Measurements from ENCODE around the gene ARHGAP33. TPM values are rescaled to one million over a fixed set of nuclear protein-coding genes. Genes with fewer than 3 reads are reported as not detected.

ARHGAP33 gene
- total RNA-seq, 4 donors from 2014 or later = 3.3 to 11.2 (median 7.7) TPM

GRCh38 chr19:35755550-35756376, 19.6 kb upstream of the ARHGAP33 start:
- Histone ChIP-seq H3K36me3 (peaks cover 26 to 38% (median 31%) of the 10 kb centered on the region in 4 donors), H3K4me1 (peaks cover 31 to 70% (median 57%) of the 10 kb centered on the region in 4 donors), H3K27ac (replicated peaks in 1 of 4) (peak overlapping the region; percentile 93 to 99 (median 98)), H3K4me3 (peak overlapping the region; percentile 80 to 95 (median 89)), H3K27me3 (no peaks in the 10 kb centered on the region), H3K9me3 (no peaks in the 10 kb centered on the region)
- 7% methylated on average over 28 of the region's 74 CpGs for WGBS
- intact Hi-C loops (cut with DNase I) = no loop called here
- TF ChIP-seq POLR2A (IDR thresholded peaks at IDR 0.05; ENCODE audit: low read depth) (no peak), CTCF (IDR thresholded peaks at IDR 0.05) (no peak), POLR2AphosphoS5 (IDR thresholded peaks at IDR 0.05) (peak; percentile 81 to 85), EP300 (IDR thresholded peaks at IDR 0.05) (peak; percentile 72)
- DNase-seq (ENCODE audit: extremely low spot score) = peak; percentile 95

- H3K9me3 ChIP-seq = no peaks in the 10 kb centered on the region
- H3K36me3 ChIP-seq = peaks cover 26 to 45% (median 31%) of the 10 kb centered on the region in 4 donors
- WGBS = 3% methylated on average over 38 of the region's 52 CpGs
- no peak for DNase-seq (ENCODE audit: extremely low spot score)
- H3K27me3 ChIP-seq = no peaks in the 10 kb centered on the region
- peak within 1 kb of the TSS; percentile 80 to 95 (median 89) for H3K4me3 ChIP-seq
- H3K4me1 ChIP-seq = peaks cover 31 to 64% (median 56%) of the 10 kb centered on the region in 4 donors
- TF ChIP-seq POLR2AphosphoS5 (IDR thresholded peaks at IDR 0.05) (peak in 1 of 2 donors; percentile 90), POLR2A (IDR thresholded peaks at IDR 0.05; ENCODE audit: low read depth) (peak; percentile 66), CTCF (IDR thresholded peaks at IDR 0.05) (no peak), EP300 (IDR thresholded peaks at IDR 0.05) (no peak)
- intact Hi-C loops (cut with DNase I) = no loop called here
- peak within 1 kb of the TSS; percentile 93 to 99 (median 98) for H3K27ac ChIP-seq (replicated peaks in 1 of 4)
These were observed 18.8 kb upstream of the ARHGAP33 start, which contains the start of gene HSPB6 for GRCh38 chr19:35756377-35757230. Gene HSPB6, minus strand, starts transcription at chr19:35757029. Its CDS starts 21 bp downstream, at chr19:35757008.

GRCh38 chr19:35757231-35757748, 18.1 kb upstream of the ARHGAP33 start:
- peaks cover 26 to 45% (median 31%) of the 10 kb centered on the region in 4 donors for H3K36me3 ChIP-seq

More at GRCh38 chr19:35757231-35757748, 18.1 kb upstream of the ARHGAP33 start:
- WGBS = 4% methylated on average over 15 of the region's 19 CpGs
- Histone ChIP-seq H3K27ac (replicated peaks in 1 of 4) (peak overlapping the region; percentile 93 to 99 (median 98)), H3K4me1 (peaks cover 31 to 59% (median 54%) of the 10 kb centered on the region in 4 donors), H3K27me3 (no peaks in the 10 kb centered on the region), H3K9me3 (no peaks in the 10 kb centered on the region), H3K4me3 (peak overlapping the region; percentile 80 to 95 (median 89))
- peak; percentile 94 for DNase-seq (ENCODE audit: extremely low spot score)
- peak; percentile 69 for TF ChIP-seq EP300 (IDR thresholded peaks at IDR 0.05)
- no peak for TF ChIP-seq CTCF (IDR thresholded peaks at IDR 0.05)
- TF ChIP-seq POLR2A (IDR thresholded peaks at IDR 0.05; ENCODE audit: low read depth) = peak; percentile 2
- TF ChIP-seq POLR2AphosphoS5 (IDR thresholded peaks at IDR 0.05) = peak; percentile 84 to 90
- intact Hi-C loops (cut with DNase I) = no loop called here

Measured in esophagus muscularis mucosa (tissue), 4 donors.